Muscle layer of colon (tissue), 2 donors: Measurements from ENCODE around the gene SYT1.

Source experiments
- H3K27ac ChIP-seq: one replicate; pipeline ENCODE4 v1.7.0; 2013; ENCODE audit warnings: low read depth, mild to moderate bottlenecking, low read length, moderate library complexity
- H3K27me3 ChIP-seq, 2 donors: one replicate each; pipeline ENCODE4 v1.7.0; 2013; ENCODE audit warnings: low read length in 2 of 2, mild to moderate bottlenecking in 2 of 2; ENCODE audit not compliant: insufficient read depth in 2 of 2, control insufficient read depth in 1 of 2
- H3K36me3 ChIP-seq: one replicate; pipeline ENCODE4 v1.7.0; 2013; ENCODE audit warnings: mild to moderate bottlenecking, low read length; ENCODE audit not compliant: insufficient read depth
- H3K4me1 ChIP-seq: one replicate; pipeline ENCODE4 v1.7.0; 2013; ENCODE audit warnings: mild to moderate bottlenecking, low read length; ENCODE audit not compliant: insufficient read depth
- H3K4me3 ChIP-seq, 2 donors: one replicate each; pipeline ENCODE4 v1.7.0; 2013; ENCODE audit warnings: low read length in 2 of 2, low read depth in 1 of 2, mild to moderate bottlenecking in 1 of 2, moderate library complexity in 1 of 2
- H3K9ac ChIP-seq: one replicate; pipeline ENCODE4 v1.7.0; 2013; ENCODE audit warnings: low read length
- H3K9me3 ChIP-seq: one replicate; pipeline ENCODE4 v1.7.0; 2013; ENCODE audit warnings: mild to moderate bottlenecking, low read length
- donor health status: abdominal sarcoma.
- donor health status: Adenocarcinoma of cecum.

The SYT1 gene

DNA sequence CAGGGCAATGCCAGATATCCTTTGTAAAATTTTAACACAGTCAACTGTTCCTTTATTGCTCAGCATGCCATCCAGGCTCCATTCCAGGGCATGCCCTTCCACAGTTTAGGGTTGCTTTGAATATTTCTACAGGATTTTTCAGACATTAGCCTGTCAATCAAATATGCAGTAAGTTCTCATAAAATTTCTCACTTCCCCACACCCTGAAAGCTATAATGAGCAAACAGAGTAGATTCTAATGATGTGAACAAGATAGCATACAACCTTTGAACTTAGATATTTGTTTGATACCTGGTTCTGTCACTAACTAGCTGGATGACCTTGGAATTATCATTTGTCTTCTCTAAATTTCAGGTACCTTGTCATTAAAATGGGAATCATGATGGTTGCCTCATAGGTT lies 251.2 kb downstream of the SYT1 start:
- no peak overlapping the region for H3K27ac ChIP-seq
- H3K27me3 ChIP-seq = no peaks in the 10 kb centered on the region
- H3K4me3 ChIP-seq = no peak overlapping the region
- no peaks in the 10 kb centered on the region for H3K9me3 ChIP-seq
- H3K9ac ChIP-seq = no peak overlapping the region
- H3K36me3 ChIP-seq = no peaks in the 10 kb centered on the region
- no peaks in the 10 kb centered on the region for H3K4me1 ChIP-seq

- Histone ChIP-seq H3K9me3 (no peaks in the 10 kb centered on the region), H3K4me1 (no peaks in the 10 kb centered on the region), H3K27ac (no peak overlapping the region), H3K27me3 (no peaks in the 10 kb centered on the region), H3K9ac (no peak overlapping the region), H3K36me3 (no peaks in the 10 kb centered on the region), H3K4me3 (no peak overlapping the region)
These were observed 255.2 kb downstream of the SYT1 start for GRCh38 chr12:79119796-79120195.

DNA sequence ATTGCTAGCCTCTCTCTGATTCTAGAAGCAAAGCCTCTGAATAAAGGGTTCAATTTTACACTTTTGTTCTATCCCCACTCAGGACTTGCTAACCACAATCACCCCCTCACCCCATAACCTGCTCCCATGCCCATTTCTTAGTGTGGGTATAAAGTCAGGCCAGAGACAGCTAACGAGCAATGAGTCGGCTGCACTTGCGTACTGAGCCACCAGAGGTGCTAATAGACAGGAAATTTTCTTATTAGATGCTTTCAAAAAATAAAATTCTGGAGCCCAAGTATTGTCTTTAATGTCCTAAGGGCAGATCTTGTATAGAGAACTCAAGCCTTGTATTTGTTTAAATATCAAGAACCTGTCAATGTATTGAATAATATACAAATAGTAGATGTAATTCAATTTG lies 256.9 kb downstream of the SYT1 start:
- Histone ChIP-seq H3K4me1 (no peaks in the 10 kb centered on the region), H3K27ac (no peak overlapping the region), H3K9ac (no peak overlapping the region), H3K27me3 (no peaks in the 10 kb centered on the region), H3K36me3 (no peaks in the 10 kb centered on the region), H3K9me3 (no peaks in the 10 kb centered on the region), H3K4me3 (no peak overlapping the region)

DNA sequence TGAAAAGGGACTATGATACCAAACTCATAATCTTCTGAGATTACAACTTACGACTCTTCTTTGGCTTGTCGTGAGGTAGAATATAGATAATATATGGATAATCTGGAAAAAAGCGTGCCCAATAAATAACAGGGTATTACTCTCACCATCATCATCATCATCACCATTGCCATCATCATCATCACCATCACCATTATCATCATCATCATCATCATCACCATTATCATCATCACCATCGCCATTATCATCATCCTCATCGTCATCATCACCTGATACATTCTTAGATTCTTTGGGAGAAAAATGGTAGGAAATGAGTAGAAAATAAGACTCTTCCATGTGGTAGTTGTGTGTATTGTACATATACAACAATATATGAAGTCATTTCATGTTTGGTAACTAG lies 259.8 kb downstream of the SYT1 start:
- no peak overlapping the region for H3K9ac ChIP-seq
- no peaks in the 10 kb centered on the region for H3K36me3 ChIP-seq
- H3K27ac ChIP-seq = no peak overlapping the region
- H3K27me3 ChIP-seq = no peaks in the 10 kb centered on the region
- no peaks in the 10 kb centered on the region for H3K4me1 ChIP-seq
- no peaks in the 10 kb centered on the region for H3K9me3 ChIP-seq
- H3K4me3 ChIP-seq = no peak overlapping the region

- Histone ChIP-seq H3K36me3 (no peaks in the 10 kb centered on the region), H3K27ac (no peak overlapping the region)
These were observed 260.8 kb downstream of the SYT1 start for GRCh38 chr12:79125358-79125757.

DNA sequence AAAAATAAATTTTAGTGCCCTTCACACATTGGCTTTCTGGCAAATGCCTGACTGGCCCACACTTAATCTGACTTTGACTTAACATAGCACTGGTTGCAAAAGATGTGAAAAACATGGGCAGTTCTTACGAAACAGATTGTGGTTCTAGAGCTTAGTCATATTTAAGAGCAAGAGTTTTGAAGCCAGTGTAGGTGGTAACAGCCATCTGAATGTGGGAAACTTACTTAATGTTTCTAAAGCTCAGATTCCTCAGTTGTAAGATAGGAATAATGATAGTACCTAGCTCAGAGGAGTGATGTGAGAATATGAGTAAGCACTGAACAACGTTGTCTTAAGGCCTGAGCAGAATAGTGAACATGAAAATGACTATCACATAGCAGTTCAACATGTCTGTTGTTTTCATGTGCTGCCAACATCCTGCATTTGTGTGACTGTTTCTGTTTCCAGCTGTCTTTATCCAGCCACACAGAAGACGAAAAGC lies 262.7 kb downstream of the SYT1 start:
- no peak overlapping the region for H3K9ac ChIP-seq
- H3K27me3 ChIP-seq = no peaks in the 10 kb centered on the region
- no peaks in the 10 kb centered on the region for H3K4me1 ChIP-seq
- H3K9me3 ChIP-seq = no peaks in the 10 kb centered on the region
- H3K36me3 ChIP-seq = no peaks in the 10 kb centered on the region
- H3K4me3 ChIP-seq = no peak overlapping the region
- no peak overlapping the region for H3K27ac ChIP-seq

More at GRCh38 chr12:79125358-79125757, 260.8 kb downstream of the SYT1 start:
- Histone ChIP-seq H3K27me3 (no peaks in the 10 kb centered on the region), H3K4me1 (no peaks in the 10 kb centered on the region), H3K9ac (no peak overlapping the region), H3K9me3 (no peaks in the 10 kb centered on the region), H3K4me3 (no peak overlapping the region)

DNA sequence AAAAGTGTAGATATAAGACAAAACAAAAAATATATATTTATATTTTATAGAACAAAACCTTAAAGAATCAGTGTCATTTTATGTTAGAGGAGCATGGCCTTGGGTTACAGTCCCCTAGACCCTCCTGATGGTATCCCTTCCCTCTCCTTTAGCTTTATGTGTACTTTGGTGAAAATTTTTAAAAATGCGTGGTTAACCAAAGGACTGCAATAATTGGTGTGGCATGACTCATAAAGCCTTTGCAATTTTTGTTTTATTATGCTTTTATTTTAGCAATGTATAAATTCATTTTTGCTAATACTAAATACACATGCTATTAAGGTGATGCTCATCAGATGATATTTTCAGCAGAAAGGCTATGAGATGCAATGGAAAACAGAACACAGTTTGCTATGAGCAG lies 264.4 kb downstream of the SYT1 start:
- H3K4me3 ChIP-seq = no peak overlapping the region
- no peak overlapping the region for H3K9ac ChIP-seq
- H3K36me3 ChIP-seq = no peaks in the 10 kb centered on the region
- H3K9me3 ChIP-seq = no peaks in the 10 kb centered on the region
- H3K27ac ChIP-seq = no peak overlapping the region
- no peaks in the 10 kb centered on the region for H3K4me1 ChIP-seq
- H3K27me3 ChIP-seq = no peaks in the 10 kb centered on the region

DNA sequence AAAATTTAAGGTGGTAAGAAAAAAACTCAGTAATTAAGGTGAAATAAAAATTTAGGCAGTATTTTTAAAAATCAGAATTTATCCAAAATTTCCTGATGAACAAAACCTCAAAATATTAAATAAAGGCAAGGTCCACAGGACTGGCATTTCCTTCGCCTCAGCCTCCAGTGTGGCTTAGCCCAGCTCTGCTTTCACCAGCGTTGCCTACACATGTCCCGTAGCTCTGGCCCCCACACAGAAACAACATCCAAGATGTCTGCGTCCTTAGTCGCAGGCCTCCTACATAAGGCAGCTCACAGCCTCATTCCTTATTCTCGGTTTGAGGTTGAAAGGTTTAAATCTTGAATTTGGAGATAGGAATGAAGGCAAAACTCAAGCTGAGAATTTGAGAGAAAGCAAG lies 274.3 kb downstream of the SYT1 start:
- Histone ChIP-seq H3K9me3 (no peaks in the 10 kb centered on the region), H3K36me3 (no peaks in the 10 kb centered on the region)

DNA sequence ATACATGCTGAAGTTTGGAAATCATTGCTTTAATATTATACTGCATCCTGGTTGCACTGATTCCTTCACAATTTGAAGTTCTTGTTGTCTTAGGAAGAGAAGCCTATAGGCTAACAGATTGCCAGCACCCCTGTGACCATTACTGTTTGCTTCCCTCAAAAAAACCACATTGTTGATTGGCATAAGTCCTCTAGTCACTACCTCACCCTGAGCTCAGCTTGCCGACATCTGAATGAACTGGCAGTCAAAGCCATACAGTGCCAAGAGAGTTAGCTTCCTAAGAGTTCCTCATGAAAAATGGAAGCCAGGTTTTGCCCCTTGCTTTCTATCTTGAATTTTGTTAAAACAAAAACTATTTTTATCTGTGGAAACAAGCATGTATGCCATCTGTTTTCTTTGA lies 276.1 kb downstream of the SYT1 start:
- Histone ChIP-seq H3K4me1 (no peaks in the 10 kb centered on the region), H3K27ac (no peak overlapping the region), H3K27me3 (no peaks in the 10 kb centered on the region), H3K4me3 (no peak overlapping the region), H3K9ac (no peak overlapping the region), H3K9me3 (no peaks in the 10 kb centered on the region), H3K36me3 (no peaks in the 10 kb centered on the region)

More for the DNA sequence above, 274.3 kb downstream of the SYT1 start:
- H3K4me3 ChIP-seq = no peak overlapping the region
- H3K4me1 ChIP-seq = no peaks in the 10 kb centered on the region
- no peak overlapping the region for H3K27ac ChIP-seq
- no peaks in the 10 kb centered on the region for H3K27me3 ChIP-seq
- no peak overlapping the region for H3K9ac ChIP-seq

GRCh38 chr12:79141776-79142175 lies 277.2 kb downstream of the SYT1 start:
- H3K9me3 ChIP-seq = no peaks in the 10 kb centered on the region
- no peak overlapping the region for H3K27ac ChIP-seq
- no peaks in the 10 kb centered on the region for H3K4me1 ChIP-seq

DNA sequence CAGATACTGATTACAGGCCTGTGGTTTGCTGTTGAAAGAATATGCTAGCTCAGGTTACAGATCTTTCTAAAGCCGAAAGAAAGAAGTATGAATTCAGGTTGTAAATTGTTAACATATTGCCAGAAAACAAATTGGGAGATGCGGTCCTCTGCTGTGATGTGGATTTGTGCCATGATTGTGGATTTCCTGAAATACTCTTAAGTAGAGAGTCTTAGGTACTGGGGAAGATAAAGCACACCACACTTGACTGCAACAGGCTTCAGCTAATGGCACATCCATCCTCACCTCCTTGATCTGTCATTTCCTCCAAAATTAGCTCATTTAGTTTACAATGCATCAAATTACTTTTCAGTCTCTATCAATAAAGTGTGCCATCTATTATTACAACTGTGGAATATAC lies 279.2 kb downstream of the SYT1 start:
- H3K9me3 ChIP-seq = no peaks in the 10 kb centered on the region
- no peaks in the 10 kb centered on the region for H3K36me3 ChIP-seq
- H3K4me3 ChIP-seq = no peak overlapping the region
- H3K27ac ChIP-seq = no peak overlapping the region
- H3K27me3 ChIP-seq = no peaks in the 10 kb centered on the region
- no peak overlapping the region for H3K9ac ChIP-seq
- H3K4me1 ChIP-seq = no peaks in the 10 kb centered on the region

More at GRCh38 chr12:79141776-79142175, 277.2 kb downstream of the SYT1 start:
- H3K36me3 ChIP-seq = no peaks in the 10 kb centered on the region
- no peak overlapping the region for H3K9ac ChIP-seq
- no peaks in the 10 kb centered on the region for H3K27me3 ChIP-seq
- no peak overlapping the region for H3K4me3 ChIP-seq

DNA sequence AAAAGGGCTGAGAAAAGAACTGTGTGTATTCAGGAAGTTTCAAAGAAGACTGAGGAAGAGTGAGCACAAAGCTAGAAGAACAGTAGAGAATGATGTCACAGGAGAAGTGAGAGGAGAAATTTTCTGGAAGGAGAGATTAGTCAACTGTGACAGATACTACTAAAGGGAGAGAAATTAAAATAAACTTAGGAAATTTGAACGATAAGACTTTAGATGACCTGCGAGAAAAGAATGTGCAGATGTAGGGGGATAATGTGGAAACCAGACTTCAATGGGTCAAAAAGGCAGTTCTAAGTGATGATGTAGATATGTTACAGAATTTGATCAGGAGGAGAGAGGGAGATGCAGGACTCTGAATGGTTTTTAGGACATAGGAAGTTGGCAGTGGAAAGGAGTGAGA lies 287.4 kb downstream of the SYT1 start:
- H3K36me3 ChIP-seq = no peaks in the 10 kb centered on the region
- no peak overlapping the region for H3K9ac ChIP-seq
- H3K27me3 ChIP-seq = no peaks in the 10 kb centered on the region
- H3K27ac ChIP-seq = no peak overlapping the region
- H3K4me1 ChIP-seq = no peaks in the 10 kb centered on the region
- H3K4me3 ChIP-seq = no peak overlapping the region
- H3K9me3 ChIP-seq = no peaks in the 10 kb centered on the region
